ENCODE results near the gene DAB1.

DNA sequence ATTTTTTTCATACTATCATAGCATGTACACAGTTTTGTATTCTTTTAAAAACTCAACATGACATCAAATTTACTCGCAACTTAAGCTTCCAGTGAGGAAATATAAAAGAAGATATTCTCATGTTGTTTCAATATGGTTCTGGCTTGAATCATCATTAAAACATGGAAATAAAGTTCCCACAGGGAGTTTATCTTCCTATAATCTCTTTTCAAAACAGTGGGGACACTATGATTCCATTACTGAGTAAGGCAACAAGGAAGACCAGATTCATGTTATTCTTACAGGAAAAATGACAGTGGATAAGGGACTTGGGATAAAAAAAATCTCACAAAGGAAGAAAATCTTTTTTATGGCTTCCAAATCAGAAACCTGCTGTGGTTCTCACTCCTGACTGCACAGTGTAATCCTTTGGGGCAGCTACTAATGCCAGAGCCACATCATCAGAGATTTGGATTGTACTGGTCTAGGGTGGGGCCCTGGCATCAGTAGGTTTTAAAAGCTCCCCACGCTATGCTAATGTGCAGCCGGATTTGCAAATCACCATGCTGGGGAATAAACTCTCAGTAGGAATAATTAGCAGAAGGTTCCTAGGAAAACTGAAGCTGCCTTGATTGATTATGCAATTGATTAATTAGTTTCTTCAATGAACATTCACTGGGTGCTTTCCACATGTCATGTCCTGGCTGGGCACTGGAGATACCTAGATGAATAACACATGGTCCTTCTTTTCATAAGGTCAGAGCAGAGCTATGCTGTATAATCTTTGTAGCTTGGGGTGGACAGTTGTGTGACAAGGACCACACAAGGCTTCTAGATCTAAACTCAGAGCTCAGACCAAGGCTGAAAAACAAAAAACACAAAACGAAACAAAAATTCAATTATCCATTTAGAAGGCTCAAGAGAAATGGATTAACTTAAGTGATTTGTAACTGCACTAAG is 386.9 kb downstream of the DAB1 start:
- no peak for TF ChIP-seq BHLHE40 (IDR thresholded peaks at IDR 0.05; ENCODE audit: borderline replicate concordance)
- no peak for TF ChIP-seq SP1 (IDR thresholded peaks at IDR 0.05)
- TF ChIP-seq SUZ12 (IDR thresholded peaks at IDR 0.05), result no peak
- TF ChIP-seq FOXA1 (IDR thresholded peaks at IDR 0.05), result no peak
- TF ChIP-seq, protein P1, sequence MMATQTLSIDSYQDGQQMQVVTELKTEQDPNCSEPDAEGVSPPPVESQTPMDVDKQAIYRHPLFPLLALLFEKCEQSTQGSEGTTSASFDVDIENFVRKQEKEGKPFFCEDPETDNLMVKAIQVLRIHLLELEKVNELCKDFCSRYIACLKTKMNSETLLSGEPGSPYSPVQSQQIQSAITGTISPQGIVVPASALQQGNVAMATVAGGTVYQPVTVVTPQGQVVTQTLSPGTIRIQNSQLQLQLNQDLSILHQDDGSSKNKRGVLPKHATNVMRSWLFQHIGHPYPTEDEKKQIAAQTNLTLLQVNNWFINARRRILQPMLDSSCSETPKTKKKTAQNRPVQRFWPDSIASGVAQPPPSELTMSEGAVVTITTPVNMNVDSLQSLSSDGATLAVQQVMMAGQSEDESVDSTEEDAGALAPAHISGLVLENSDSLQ (IDR thresholded peaks at IDR 0.05), result no peak
- no peak for TF ChIP-seq FOXM1 (IDR thresholded peaks at IDR 0.05; ENCODE audit: borderline replicate concordance)
- no peak for TF ChIP-seq TARDBP (IDR thresholded peaks at IDR 0.05)
- TF ChIP-seq ELF4 (IDR thresholded peaks at IDR 0.05), result no peak
- TF ChIP-seq NFRKB (IDR thresholded peaks at IDR 0.05), result no peak
- TF ChIP-seq ZNF384 (IDR thresholded peaks at IDR 0.05), result no peak
- TF ChIP-seq ARNT (IDR thresholded peaks at IDR 0.05), result no peak
- no peak for TF ChIP-seq CTBP1 (IDR thresholded peaks at IDR 0.05; ENCODE audit: borderline replicate concordance)
- no peak for TF ChIP-seq FOXK2 (IDR thresholded peaks at IDR 0.05)
